PFSK-1 (cell line): ENCODE results near the gene STARD3.

Source experiments
- FOXP2 ChIP-seq: optimal IDR thresholded peaks from 2 replicates; pipeline ENCODE3; 2011; ENCODE audit warnings: borderline replicate concordance, control low read depth, inconsistent platforms; ENCODE audit not compliant: insufficient read depth; ENCODE audit errors: extremely low read length, extremely low read depth
- POLR2AphosphoS5 ChIP-seq: IDR thresholded peaks from 2 replicates; pipeline ENCODE4 v1.6.1; 2012; ENCODE audit warnings: low read depth, mild to moderate bottlenecking, control low read depth, low read length, moderate library complexity
- SIN3A ChIP-seq: IDR thresholded peaks from 2 replicates; pipeline ENCODE4 v1.6.1; 2012; ENCODE audit warnings: mild to moderate bottlenecking, low read length, moderate library complexity, borderline replicate concordance; ENCODE audit not compliant: insufficient read depth
- TAF1 ChIP-seq: IDR thresholded peaks from 2 replicates; pipeline ENCODE4 v1.6.1; 2012; ENCODE audit warnings: low read length, control low read depth, borderline replicate concordance; ENCODE audit not compliant: insufficient read depth
- TF ChIP-seq, protein P1 (sequence below), 2 experiments: IDR thresholded peaks; 2 replicates each; pipeline versions ENCODE4 v1.6.1 to v1.8.0; 2011 to 2012; ENCODE audit warnings: low read depth in 2 of 2, low read length in 2 of 2, control low read depth in 1 of 2, inconsistent platforms in 1 of 2, mild to moderate bottlenecking in 1 of 2, moderate library complexity in 1 of 2; ENCODE audit not compliant: insufficient read depth in 1 of 2

The STARD3 gene

GRCh38 chr17:39676198-39676819 is 39.4 kb downstream of the STARD3 start:
- no peak for TF ChIP-seq POLR2AphosphoS5
- no peak for TF ChIP-seq SIN3A
- TF ChIP-seq, protein P1, sequence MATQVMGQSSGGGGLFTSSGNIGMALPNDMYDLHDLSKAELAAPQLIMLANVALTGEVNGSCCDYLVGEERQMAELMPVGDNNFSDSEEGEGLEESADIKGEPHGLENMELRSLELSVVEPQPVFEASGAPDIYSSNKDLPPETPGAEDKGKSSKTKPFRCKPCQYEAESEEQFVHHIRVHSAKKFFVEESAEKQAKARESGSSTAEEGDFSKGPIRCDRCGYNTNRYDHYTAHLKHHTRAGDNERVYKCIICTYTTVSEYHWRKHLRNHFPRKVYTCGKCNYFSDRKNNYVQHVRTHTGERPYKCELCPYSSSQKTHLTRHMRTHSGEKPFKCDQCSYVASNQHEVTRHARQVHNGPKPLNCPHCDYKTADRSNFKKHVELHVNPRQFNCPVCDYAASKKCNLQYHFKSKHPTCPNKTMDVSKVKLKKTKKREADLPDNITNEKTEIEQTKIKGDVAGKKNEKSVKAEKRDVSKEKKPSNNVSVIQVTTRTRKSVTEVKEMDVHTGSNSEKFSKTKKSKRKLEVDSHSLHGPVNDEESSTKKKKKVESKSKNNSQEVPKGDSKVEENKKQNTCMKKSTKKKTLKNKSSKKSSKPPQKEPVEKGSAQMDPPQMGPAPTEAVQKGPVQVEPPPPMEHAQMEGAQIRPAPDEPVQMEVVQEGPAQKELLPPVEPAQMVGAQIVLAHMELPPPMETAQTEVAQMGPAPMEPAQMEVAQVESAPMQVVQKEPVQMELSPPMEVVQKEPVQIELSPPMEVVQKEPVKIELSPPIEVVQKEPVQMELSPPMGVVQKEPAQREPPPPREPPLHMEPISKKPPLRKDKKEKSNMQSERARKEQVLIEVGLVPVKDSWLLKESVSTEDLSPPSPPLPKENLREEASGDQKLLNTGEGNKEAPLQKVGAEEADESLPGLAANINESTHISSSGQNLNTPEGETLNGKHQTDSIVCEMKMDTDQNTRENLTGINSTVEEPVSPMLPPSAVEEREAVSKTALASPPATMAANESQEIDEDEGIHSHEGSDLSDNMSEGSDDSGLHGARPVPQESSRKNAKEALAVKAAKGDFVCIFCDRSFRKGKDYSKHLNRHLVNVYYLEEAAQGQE (IDR thresholded peaks at IDR 0.05; ENCODE audit: insufficient read depth in 1 of 2, low read depth in 2 of 2, low read length in 2 of 2) = no peak

DNA sequence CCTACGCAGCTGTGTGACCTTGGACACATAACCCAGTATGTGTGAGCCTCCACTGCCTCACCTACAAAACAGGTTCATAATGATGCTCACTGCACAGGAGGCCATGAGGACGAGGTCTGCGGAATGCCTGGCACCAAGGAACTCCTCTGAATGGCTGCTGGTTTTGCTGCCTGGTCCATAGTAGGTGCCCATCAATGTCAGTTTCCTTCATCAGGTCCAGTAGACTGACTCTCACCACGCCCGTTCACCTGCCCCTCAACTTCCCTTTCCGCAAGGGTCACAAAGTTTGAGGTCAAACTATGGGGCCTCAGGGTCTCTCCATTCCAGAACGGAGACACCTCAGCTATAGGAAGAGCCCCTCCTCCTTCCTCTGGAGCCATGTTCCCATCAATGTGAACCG is 40.1 kb downstream of the STARD3 start:
- TF ChIP-seq POLR2AphosphoS5 (no peak), SIN3A (no peak), FOXP2 (no peak), TAF1 (no peak)
- TF ChIP-seq, protein P1 (IDR thresholded peaks at IDR 0.05; ENCODE audit: insufficient read depth in 1 of 2, low read depth in 2 of 2, low read length in 2 of 2) = no peak

GRCh38 chr17:39677542-39678339 is 40.8 kb downstream of the STARD3 start:
- TF ChIP-seq, protein P1 (IDR thresholded peaks at IDR 0.05; ENCODE audit: insufficient read depth in 1 of 2, low read depth in 2 of 2, low read length in 2 of 2) = no peak
- TF ChIP-seq TAF1 = no peak
- no peak for TF ChIP-seq POLR2AphosphoS5

GRCh38 chr17:39678340-39679116 is 41.6 kb downstream of the STARD3 start:
- TF ChIP-seq, protein P1 (IDR thresholded peaks at IDR 0.05; ENCODE audit: insufficient read depth in 1 of 2, low read depth in 2 of 2, low read length in 2 of 2) = no peak
- TF ChIP-seq FOXP2 (no peak), TAF1 (no peak), SIN3A (no peak), POLR2AphosphoS5 (no peak)
